Natural killer cell treated with Interleukin-12 subunit alpha and Interleukin-12 subunit beta and Interleukin-15 and Interleukin-18, amount 100 ng/mL, for 72 hours (primary cell): Measurements from ENCODE around the gene MGAT5B. TPM values are rescaled to one million over a fixed set of nuclear protein-coding genes. Genes with fewer than 3 reads are reported as not detected.

ENCODE experiments used
- ATAC-seq, 2 donors: fragments of 150-1000 bp; cut with Tn5 transposase in 1 of 2; sonication (Bioruptor Pico), chemical (Tn5 transposase) in 1 of 2; 2 replicates each; pipeline ENCODE4 v1.10.0; 2021
- DNase-seq: peaks from one replicate; pipeline ENCODE4 v3.0.0; 2022; ENCODE audit warnings: low spot score
- H3K27ac Mint-ChIP-seq, 2 donors: 1 replicate in 1 of 2; 2 replicates in 1 of 2; pipeline ENCODE4 v1.8.0; 2022; ENCODE audit warnings: mixed read lengths in 2 of 2, mild to moderate bottlenecking in 1 of 2, moderate library complexity in 1 of 2
- H3K27me3 Mint-ChIP-seq, 2 donors: 1 replicate in 1 of 2; 2 replicates in 1 of 2; pipeline ENCODE4 v1.8.0; 2022; ENCODE audit warnings: mixed read lengths in 2 of 2
- H3K36me3 Mint-ChIP-seq: one replicate; pipeline ENCODE4 v1.8.0; 2022; ENCODE audit warnings: mixed read lengths
- H3K4me1 Mint-ChIP-seq, 2 donors: 1 replicate in 1 of 2; 2 replicates in 1 of 2; pipeline ENCODE4 v1.8.0; 2022; ENCODE audit warnings: low read depth in 2 of 2, mixed read lengths in 2 of 2, mild to moderate bottlenecking in 1 of 2
- H3K4me3 Mint-ChIP-seq: one replicate; pipeline ENCODE4 v1.8.0; 2022; ENCODE audit warnings: mixed read lengths
- H3K9me3 Mint-ChIP-seq: 2 replicates; pipeline ENCODE4 v1.8.0; 2022; ENCODE audit warnings: mixed read lengths
- total RNA-seq, 2 donors: library from RNA; stranded (reverse); gene quantifications; one replicate each; pipeline ENCODE4 v1.2.3, GENCODE V29; 2022

MGAT5B gene
- total RNA-seq, 2 donors from 2014 or later: 0.59 TPM; not detected in 1

GRCh38 chr17:76862494-76862893 is 5.7 kb upstream of the MGAT5B start:
- H3K27ac Mint-ChIP-seq: no peak overlapping the region
- no peaks in the 10 kb centered on the region for H3K9me3 Mint-ChIP-seq
- H3K4me1 Mint-ChIP-seq: peaks cover 0 to 3% of the 10 kb centered on the region in 2 donors
- H3K4me3 Mint-ChIP-seq: no peak overlapping the region
- ATAC-seq: no peak
- DNase-seq: no peak
- no peaks in the 10 kb centered on the region for H3K36me3 Mint-ChIP-seq
- peaks cover 6 to 9% of the 10 kb centered on the region in 2 donors for H3K27me3 Mint-ChIP-seq

GRCh38 chr17:76864024-76864423 is 4.2 kb upstream of the MGAT5B start:
- no peaks in the 10 kb centered on the region for H3K36me3 Mint-ChIP-seq
- DNase-seq (no peak), ATAC-seq (no peak)
- H3K9me3 Mint-ChIP-seq: no peaks in the 10 kb centered on the region
- no peak overlapping the region for H3K4me3 Mint-ChIP-seq
- peaks cover 9 to 14% of the 10 kb centered on the region in 2 donors for H3K27me3 Mint-ChIP-seq
- peaks cover 0 to 6% of the 10 kb centered on the region in 2 donors for H3K4me1 Mint-ChIP-seq
- no peak overlapping the region for H3K27ac Mint-ChIP-seq

- Mint-ChIP-seq H3K4me3 (no peak overlapping the region), H3K9me3 (no peaks in the 10 kb centered on the region)
- ATAC-seq: no peak
Measured at GRCh38 chr17:76865174-76865573, 3.0 kb upstream of the MGAT5B start.

GRCh38 chr17:76866203-76866602 is 2.0 kb upstream of the MGAT5B start:
- Mint-ChIP-seq H3K4me3 (no peak overlapping the region), H3K27me3 (peaks cover 11 to 16% of the 10 kb centered on the region in 2 donors)
- ATAC-seq: no peak

More at GRCh38 chr17:76865174-76865573, 3.0 kb upstream of the MGAT5B start:
- no peak for DNase-seq
- Mint-ChIP-seq H3K27me3 (peaks cover 9 to 14% of the 10 kb centered on the region in 2 donors), H3K4me1 (peaks cover 0 to 6% of the 10 kb centered on the region in 2 donors), H3K27ac (no peak overlapping the region), H3K36me3 (no peaks in the 10 kb centered on the region)

GRCh38 chr17:76866774-76867577 is 1.2 kb upstream of the MGAT5B start:
- ATAC-seq (no peak), DNase-seq (no peak)
- Mint-ChIP-seq H3K4me3 (peak overlapping the region; percentile 35), H3K9me3 (no peaks in the 10 kb centered on the region), H3K36me3 (no peaks in the 10 kb centered on the region), H3K27me3 (peaks cover 16 to 21% of the 10 kb centered on the region in 2 donors), H3K27ac (no peak overlapping the region), H3K4me1 (peaks cover 0 to 4% of the 10 kb centered on the region in 2 donors)

More at GRCh38 chr17:76866203-76866602, 2.0 kb upstream of the MGAT5B start:
- Mint-ChIP-seq H3K36me3 (no peaks in the 10 kb centered on the region), H3K9me3 (no peaks in the 10 kb centered on the region), H3K27ac (no peak overlapping the region), H3K4me1 (peaks cover 0 to 6% of the 10 kb centered on the region in 2 donors)
- no peak for DNase-seq

GRCh38 chr17:76867578-76868175 is 527 bp upstream of the MGAT5B start:
- Mint-ChIP-seq H3K36me3 (no peaks in the 10 kb centered on the region), H3K4me3 (peak overlapping the region; percentile 35), H3K27me3 (peaks cover 20 to 24% of the 10 kb centered on the region in 2 donors), H3K9me3 (no peaks in the 10 kb centered on the region), H3K27ac (no peak overlapping the region), H3K4me1 (peaks cover 0 to 8% of the 10 kb centered on the region in 2 donors)
- no peak for DNase-seq
- ATAC-seq: no peak

- peak; percentile 16 to 34 for ATAC-seq
Measured at GRCh38 chr17:76868669-76869495, 678 bp downstream of the MGAT5B start.

GRCh38 chr17:76869496-76870376 is 1.5 kb downstream of the MGAT5B start:
- ATAC-seq (no peak), DNase-seq (no peak)
- Mint-ChIP-seq H3K27me3 (peaks cover 26 to 33% of the 10 kb centered on the region in 2 donors), H3K9me3 (no peaks in the 10 kb centered on the region), H3K4me1 (peaks cover 0 to 10% of the 10 kb centered on the region in 2 donors), H3K36me3 (peaks cover 4% of the 10 kb centered on the region), H3K4me3 (no peak overlapping the region), H3K27ac (no peak overlapping the region)

More at GRCh38 chr17:76868669-76869495, 678 bp downstream of the MGAT5B start:
- no peaks in the 10 kb centered on the region for H3K9me3 Mint-ChIP-seq
- H3K4me1 Mint-ChIP-seq: peaks cover 0 to 10% of the 10 kb centered on the region in 2 donors
- H3K27me3 Mint-ChIP-seq: peaks cover 21 to 29% of the 10 kb centered on the region in 2 donors
- H3K36me3 Mint-ChIP-seq: peaks cover under 1% of the 10 kb centered on the region
- H3K4me3 Mint-ChIP-seq: no peak overlapping the region
- no peak for DNase-seq
- H3K27ac Mint-ChIP-seq: no peak overlapping the region

- Mint-ChIP-seq H3K27ac (no peak overlapping the region), H3K36me3 (peaks cover 5% of the 10 kb centered on the region), H3K4me3 (no peak overlapping the region), H3K4me1 (peaks cover 0 to 10% of the 10 kb centered on the region in 2 donors), H3K27me3 (peaks cover 26 to 33% of the 10 kb centered on the region in 2 donors), H3K9me3 (no peaks in the 10 kb centered on the region)
- DNase-seq (no peak), ATAC-seq (no peak)
Measured at GRCh38 chr17:76870377-76870714, 2.1 kb downstream of the MGAT5B start.

GRCh38 chr17:76871668-76872067 is 3.5 kb downstream of the MGAT5B start:
- Mint-ChIP-seq H3K27ac (no peak overlapping the region), H3K4me1 (peaks cover 0 to 10% of the 10 kb centered on the region in 2 donors), H3K27me3 (peaks cover 29 to 33% of the 10 kb centered on the region in 2 donors), H3K4me3 (no peak overlapping the region), H3K9me3 (no peaks in the 10 kb centered on the region), H3K36me3 (peaks cover 8% of the 10 kb centered on the region)
- no peak for DNase-seq
- no peak for ATAC-seq

- no peak overlapping the region for H3K27ac Mint-ChIP-seq
- DNase-seq: no peak
- H3K9me3 Mint-ChIP-seq: no peaks in the 10 kb centered on the region
- ATAC-seq: no peak
- no peak overlapping the region for H3K4me3 Mint-ChIP-seq
- peaks cover 26% of the 10 kb centered on the region in 2 donors for H3K27me3 Mint-ChIP-seq
- H3K4me1 Mint-ChIP-seq: peaks cover 0 to 10% of the 10 kb centered on the region in 2 donors
- H3K36me3 Mint-ChIP-seq: peaks cover 8% of the 10 kb centered on the region
Measured at GRCh38 chr17:76872221-76872873, 4.1 kb downstream of the MGAT5B start.

GRCh38 chr17:76872874-76873221 is 4.6 kb downstream of the MGAT5B start:
- H3K27ac Mint-ChIP-seq: no peak overlapping the region
- H3K27me3 Mint-ChIP-seq: peaks cover 21 to 22% of the 10 kb centered on the region in 2 donors

More at GRCh38 chr17:76872874-76873221, 4.6 kb downstream of the MGAT5B start:
- Mint-ChIP-seq H3K36me3 (peaks cover 8% of the 10 kb centered on the region), H3K4me3 (no peak overlapping the region), H3K4me1 (peaks cover 0 to 5% of the 10 kb centered on the region in 2 donors), H3K9me3 (no peaks in the 10 kb centered on the region)
- no peak for ATAC-seq
- no peak for DNase-seq
